DND-41 (cell line): ENCODE data around the gene CGB5.
"Not testable (repeated sequence)": the region's sequence is repeated elsewhere in the genome, so short reads cannot be mapped to it uniquely, and the experiment has no call there.

Experiments
- CTCF ChIP-seq: IDR thresholded peaks from 2 replicates; pipeline ENCODE4 v1.5.1; 2012; ENCODE audit warnings: borderline replicate concordance, low read length, moderate library complexity, mild to moderate bottlenecking; ENCODE audit not compliant: poor library complexity, severe bottlenecking; ENCODE audit errors: extremely low read depth
- EZH2 ChIP-seq: IDR thresholded peaks from 3 replicates; pipeline ENCODE4 v1.6.1; 2012; ENCODE audit warnings: borderline replicate concordance, low read depth, mild to moderate bottlenecking, moderate library complexity, low read length, inconsistent platforms; ENCODE audit not compliant: severe bottlenecking

GRCh38 chr19:49031642-49032301 is 11.9 kb upstream of the CGB5 start, which contains the start of gene CGB2:
- TF ChIP-seq CTCF, result peak; percentile 49
- TF ChIP-seq EZH2, result not testable (repeated sequence)
